Iris pigment epithelial cell (primary cell): Measurements from ENCODE around the gene TIMP1.

Experiments
- DNase-seq: peaks from one replicate; pipeline ENCODE4 v3.0.0-alpha.2; 2011; ENCODE audit warnings: low read depth

Gene TIMP1

DNA sequence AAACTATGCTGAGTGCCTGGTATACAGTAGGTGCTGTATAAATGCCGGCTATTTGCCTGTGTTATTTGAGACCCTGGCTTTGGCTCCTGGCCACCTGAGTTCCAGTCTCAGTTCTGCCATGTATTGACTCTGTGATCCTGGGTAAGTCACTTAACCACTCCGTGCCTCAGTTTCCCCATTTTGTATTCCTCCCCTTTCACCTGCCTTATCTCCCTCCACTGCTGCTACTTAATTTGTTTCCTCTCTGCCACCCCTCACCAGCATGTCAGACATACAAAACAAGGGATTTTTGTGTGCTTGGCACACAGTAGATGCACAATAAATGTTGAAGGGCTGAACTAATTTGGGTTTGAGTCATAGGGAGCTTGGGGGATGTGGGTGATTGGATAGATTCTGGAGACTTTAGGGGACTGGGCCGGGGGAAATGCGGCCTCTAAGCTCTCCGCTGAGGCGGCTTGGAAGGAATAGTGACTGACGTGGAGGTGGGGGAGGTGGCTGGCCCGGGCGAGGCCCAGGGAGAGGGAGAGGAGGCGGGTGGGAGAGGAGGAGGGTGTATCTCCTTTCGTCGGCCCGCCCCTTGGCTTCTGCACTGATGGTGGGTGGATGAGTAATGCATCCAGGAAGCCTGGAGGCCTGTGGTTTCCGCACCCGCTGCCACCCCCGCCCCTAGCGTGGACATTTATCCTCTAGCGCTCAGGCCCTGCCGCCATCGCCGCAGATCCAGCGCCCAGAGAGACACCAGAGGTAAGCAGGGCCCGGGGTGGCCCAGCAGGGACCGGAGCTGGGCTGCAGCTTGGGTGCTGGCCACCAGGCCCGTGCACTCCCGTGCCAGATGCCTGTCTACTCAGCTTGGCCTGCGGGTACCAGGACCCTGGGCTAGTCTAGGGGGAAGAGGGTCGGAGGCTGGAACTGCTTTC is at the start of gene TIMP1:
TIMP1 (plus strand) TSS at position 706 of the 917 bp plus-strand sequence. CDS start 980 bp downstream, outside the sequence.
- peak; percentile 96 for DNase-seq

DNA sequence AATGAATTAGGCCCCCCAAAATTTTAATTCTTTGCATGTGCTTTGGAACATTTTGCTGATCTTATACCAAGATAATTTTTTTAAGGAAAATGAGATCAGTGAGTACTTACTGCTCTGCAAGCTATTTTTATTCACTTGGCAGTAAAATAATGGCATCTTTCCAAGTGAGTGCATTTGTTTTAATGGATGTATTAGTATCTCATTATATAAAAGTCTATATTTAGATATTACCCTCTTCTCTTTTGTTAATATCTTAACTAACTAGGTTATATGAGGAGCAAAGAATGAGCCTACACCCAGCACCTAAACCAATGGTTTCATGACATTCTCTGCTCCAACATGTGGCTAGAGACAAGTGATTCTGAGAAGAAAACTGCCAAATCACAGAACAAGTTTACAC is 42.4 kb upstream of the TIMP1 start:
- DNase-seq, result no peak

GRCh38 chrX:47540754-47541538 is 41.3 kb upstream of the TIMP1 start:
- DNase-seq, result peak; percentile 93

GRCh38 chrX:47543496-47543895 is 38.7 kb upstream of the TIMP1 start:
- no peak for DNase-seq

DNA sequence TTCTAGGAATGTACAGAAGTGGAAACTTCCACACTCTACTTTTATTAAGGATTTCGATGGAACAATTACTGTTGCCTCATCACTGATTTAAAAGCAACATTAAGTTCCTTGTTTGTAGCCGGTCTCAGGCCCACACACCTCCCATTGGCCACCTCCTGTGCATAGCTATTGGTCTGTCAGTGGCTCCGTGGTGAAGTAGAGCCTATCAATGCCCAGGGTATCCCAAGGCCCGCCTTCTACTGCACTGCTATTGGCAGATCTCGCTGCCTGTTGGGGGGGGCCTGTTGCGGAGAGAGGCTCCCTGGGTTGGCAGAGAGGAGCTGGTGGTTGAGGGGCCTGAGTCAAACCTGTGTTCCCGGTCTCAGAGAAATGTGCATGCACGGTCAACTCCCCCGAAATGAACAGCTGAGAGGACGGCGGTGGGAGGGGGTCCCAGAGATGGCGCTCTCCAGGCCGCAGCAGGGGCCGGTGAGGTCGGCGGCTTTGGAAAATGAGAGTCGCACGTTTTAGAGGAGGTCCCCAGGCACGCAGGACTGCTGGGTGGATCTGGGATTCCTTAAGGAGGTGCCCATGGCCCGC is 26.1 kb upstream of the TIMP1 start:
- peak; percentile 95 for DNase-seq

DNA sequence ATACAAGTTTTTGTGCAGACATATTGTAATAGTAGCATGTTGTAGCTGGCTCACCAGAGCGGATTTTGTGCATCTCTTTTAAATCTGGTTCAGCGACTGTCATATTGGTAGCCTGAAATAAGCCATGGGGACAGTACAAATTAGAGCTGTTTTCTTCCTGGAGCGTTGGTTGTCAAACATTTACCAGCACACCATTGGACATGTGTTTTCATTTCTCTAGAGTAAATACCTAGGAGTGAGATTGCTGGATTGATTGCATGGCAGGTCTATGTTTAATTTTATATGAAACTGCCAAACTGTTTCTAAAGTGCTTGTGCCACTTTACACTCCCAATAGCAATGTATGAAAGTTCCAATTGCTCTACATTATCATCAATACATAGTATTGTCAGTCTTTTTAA is 23.8 kb upstream of the TIMP1 start:
- no peak for DNase-seq

DNA sequence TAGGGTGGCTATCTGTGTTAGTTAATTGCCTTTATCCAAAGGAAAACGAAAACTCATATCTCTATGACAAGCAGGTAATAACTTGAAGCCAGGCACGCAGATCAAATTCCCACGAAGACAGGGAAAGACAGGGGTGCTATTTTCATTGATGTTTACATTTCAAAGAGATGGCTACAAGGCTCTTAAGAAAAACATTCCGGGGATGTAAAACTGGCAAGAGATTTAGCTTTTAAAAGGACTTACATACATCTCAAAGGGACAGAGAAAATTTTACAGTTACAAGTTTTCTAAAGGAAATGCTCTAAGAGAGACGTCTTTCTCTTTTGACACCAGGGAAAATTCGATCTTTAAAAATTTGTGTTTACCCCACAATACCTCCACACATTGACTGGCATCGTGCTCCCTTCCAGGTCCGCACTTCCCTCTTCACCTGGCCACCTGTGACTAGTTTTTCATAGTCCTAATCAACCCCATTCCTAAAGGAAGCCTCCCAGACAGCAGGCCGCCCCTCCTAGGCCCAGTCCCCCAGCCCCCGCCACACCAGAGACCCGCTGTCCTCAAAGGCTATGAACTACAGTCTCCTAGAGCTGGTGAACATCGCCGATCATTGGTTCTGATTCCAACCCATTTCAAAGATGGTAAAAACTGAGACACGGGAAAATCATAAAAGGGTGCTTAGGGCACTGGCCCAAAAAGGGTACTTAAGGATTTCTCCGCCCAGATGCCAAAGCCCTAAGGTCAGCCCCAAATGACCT is 21.9 kb upstream of the TIMP1 start:
- peak; percentile 23 for DNase-seq

DNA sequence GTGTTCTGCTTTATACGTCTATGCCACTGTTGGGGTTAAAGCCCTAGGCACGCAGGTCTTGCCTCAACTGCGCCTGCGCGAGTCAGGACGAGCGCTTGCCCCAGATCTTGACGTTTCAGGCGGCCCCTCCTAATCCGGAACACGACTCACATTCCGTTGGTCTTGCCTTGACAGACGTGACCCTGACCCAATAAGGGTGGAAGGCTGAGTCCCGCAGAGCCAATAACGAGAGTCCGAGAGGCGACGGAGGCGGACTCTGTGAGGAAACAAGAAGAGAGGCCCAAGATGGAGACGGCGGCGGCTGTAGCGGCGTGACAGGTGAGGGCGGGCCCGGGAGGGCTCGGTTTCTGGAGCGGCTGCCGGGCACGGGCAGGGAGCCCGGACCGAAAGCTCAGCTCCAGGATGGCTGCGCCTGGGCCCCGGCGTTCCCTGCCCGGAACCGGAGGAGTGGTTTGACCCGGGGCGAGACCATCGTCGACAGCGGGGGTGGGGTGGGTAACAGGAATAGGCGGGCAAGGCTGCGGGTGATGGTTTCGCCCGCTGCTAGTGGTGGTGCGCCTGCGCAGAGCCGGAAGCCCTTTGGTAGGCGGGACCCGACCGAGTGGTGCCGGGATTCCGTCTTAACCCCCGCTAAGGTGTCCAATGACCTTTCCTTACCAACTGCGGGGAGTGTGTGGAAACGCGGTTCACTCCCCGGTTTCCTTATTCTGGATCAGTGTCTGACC is 21.1 kb upstream of the TIMP1 start, which contains the start of gene ARAF:
ARAF (plus strand) TSS at position 272 of the 725 bp plus-strand sequence. CDS start 1,763 bp downstream, outside the sequence.
- peak; percentile 99 for DNase-seq

DNA sequence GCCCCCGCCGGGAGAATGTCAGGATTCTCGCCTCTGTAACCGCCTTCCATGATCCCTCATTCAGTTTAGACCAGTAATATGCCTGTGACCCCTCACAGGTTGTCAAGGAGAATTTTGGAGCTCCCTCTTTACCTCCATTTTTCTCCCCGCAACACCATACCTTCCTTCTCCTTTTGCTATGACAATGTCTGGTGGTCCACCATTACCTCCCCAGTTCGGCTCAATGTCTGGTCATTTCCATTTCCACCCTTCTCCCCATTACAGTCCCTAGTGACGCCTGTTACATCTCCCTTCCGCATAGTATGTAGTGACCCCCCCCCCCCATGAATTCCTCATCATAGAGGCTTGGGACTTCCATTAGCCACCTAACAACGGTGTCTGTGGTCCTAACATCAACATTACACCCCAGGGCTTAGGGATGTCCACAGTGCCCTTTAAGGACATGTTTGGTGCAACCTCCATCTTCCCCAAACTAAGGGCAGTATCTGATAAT is 20.5 kb upstream of the TIMP1 start:
- no peak for DNase-seq

DNA sequence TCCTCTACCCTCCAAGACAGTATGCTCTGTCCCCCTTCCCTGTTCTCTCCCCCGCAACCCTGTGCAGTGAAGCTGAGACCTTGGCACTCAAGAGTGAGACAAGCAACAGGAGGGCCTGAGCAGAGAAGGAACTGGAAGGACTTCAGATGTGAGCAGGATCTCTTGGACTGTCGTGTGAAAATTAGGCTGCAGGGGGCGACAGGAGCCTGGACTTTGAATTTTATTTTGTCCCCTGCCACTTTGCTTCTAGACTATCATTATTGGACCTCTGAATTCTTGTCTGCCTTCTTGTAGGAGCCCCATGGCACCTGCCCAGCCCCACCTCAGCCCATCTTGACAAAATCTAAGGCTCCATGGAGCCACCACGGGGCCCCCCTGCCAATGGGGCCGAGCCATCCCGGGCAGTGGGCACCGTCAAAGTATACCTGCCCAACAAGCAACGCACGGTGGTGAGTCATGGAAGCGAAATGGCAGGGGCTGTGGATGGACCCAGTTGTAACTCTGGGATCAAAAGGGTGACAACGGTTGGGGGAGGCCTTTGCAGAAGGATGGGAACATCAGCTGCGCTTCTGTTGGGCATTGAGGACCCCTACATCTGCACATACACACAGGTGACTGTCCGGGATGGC is 19.5 kb upstream of the TIMP1 start:
- DNase-seq, result peak; percentile 44

DNA sequence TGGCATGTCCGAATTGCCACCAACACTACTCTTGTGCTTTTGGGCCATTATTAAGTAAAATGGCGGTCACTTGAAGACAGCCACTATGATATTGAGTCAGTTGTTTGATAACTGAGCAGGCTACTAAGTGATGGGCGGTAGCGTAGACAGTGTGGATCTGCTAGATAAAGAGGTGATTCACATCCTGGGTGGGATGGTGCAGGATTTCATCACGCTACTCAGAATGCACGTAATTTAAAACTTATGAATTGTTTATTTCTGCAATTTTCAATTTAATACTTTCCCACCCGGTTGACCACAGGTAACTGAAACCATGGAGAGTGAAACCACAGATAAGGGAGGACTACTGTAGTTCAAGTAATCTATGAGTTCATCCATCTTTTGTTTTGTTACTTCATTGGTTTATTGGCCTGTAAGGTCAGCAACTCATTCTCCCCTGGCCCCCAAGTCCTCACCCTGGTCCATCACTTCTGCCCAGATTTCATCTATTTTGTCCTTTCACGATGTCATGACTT is 18.4 kb upstream of the TIMP1 start:
- peak; percentile 89 for DNase-seq

DNA sequence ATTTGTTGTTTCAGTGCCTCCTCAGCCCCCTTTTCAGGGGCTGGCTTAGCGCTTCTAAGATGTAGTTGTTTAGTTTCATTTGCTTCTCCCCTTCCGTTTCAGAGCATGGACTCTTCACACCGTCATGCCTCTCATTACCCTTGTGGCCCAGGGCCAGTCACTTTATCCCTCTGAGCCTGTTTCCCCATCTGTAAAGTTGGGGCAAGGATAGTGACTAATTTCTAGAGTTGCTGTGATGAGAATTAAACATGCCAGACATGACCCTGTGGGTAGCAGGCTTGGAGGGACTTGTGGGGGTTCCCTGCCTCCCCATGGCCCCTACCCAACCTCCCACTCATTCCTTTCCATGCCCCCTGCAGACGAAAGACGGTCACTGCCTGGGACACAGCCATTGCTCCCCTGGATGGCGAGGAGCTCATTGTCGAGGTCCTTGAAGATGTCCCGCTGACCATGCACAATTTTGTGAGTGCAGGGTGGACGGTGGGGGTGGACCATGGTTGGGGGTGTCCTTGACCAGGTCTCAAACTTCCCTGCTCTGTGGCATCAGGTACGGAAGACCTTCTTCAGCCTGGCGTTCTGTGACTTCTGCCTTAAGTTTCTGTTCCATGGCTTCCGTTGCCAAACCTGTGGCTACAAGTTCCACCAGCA is 17.7 kb upstream of the TIMP1 start:
- peak; percentile 35 for DNase-seq

- no peak for DNase-seq
Observed at GRCh38 chrX:47566841-47567240, 15.4 kb upstream of the TIMP1 start.

- DNase-seq, result no peak
Observed at GRCh38 chrX:47568656-47569295, 13.5 kb upstream of the TIMP1 start.

GRCh38 chrX:47570794-47571193 is 11.4 kb upstream of the TIMP1 start:
- no peak for DNase-seq

- DNase-seq, result no peak
Observed at GRCh38 chrX:47571215-47571614, 11.0 kb upstream of the TIMP1 start.

- DNase-seq, result no peak
Observed at GRCh38 chrX:47571896-47572295, 10.3 kb upstream of the TIMP1 start.

DNA sequence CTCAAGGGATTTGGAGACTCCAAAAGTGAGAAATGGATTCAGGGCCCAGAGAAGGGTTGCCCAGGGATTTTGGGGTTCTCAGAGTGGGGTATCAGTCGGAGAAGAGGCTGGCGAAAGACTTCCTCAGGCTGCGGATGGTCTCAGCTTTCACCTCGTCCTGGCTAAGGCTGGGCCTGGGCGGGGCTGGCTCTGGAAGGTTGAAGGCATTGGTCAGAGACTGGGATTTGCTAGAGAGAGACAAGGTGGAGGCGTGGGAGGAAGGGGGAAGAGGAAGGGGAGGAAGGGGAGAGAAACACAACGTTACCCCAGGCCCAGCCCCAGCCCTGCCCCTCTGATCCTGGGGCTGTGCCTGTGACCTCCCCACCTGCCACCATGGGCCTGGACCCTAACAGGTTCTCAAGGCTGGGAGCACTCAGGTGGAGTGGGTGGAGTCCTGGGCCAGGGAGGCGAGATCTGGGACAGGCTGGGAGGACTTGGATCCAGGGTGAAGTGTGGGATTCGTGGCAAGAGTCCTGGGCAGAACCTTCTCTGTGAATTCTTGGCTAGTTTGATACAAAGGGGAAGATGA is 9.4 kb upstream of the TIMP1 start:
- DNase-seq, result no peak
